H1 (cell line): Measurements from ENCODE around the gene R3HDM2. TPM values are rescaled to one million over a fixed set of nuclear protein-coding genes. Genes with fewer than 3 reads are reported as not detected.

Source experiments
- CTCF ChIA-PET: fragments of 300-600 bp; sonication (Branson Sonifier 250); formaldehyde crosslinking; loops from one replicate; lab custom pipeline; 2021; ENCODE audit not compliant: partially characterized antibody; lab: Charles Lee
- POLR2A ChIA-PET: fragments of 300-600 bp; sonication (Branson Sonifier 250); formaldehyde crosslinking; loops from one replicate; lab custom pipeline; 2021; ENCODE audit warnings: inconsistent platforms; ENCODE audit not compliant: partially characterized antibody; lab: Charles Lee
- DNase-seq, 2 experiments: peaks; one replicate each; pipeline versions ENCODE4 v3.0.0 to v3.0.0-alpha.2; 2010 to 2022; ENCODE audit warnings: low spot score in 2 of 2, low read depth in 1 of 2, mixed read lengths in 1 of 2
- FAIRE-seq: peaks from 2 replicates; lab custom pipeline; 2011; peaks lifted over from hg19 to GRCh38; lab: Jason Lieb, UNC
- H2AFZ ChIP-seq: 2 replicates; pipeline ENCODE4 v1.8.1; 2012; ENCODE audit warnings: low read length, inconsistent platforms
- H2AK5ac ChIP-seq: 2 replicates; pipeline ENCODE4 v1.6.1; 2013; ENCODE audit warnings: low read depth, low read length
- H2BK120ac ChIP-seq: replicated peaks from 2 replicates; pipeline ENCODE3; 2013; ENCODE audit warnings: low read depth, low read length, inconsistent platforms
- H2BK12ac ChIP-seq: 2 replicates; pipeline ENCODE4 v1.6.1; 2013; ENCODE audit warnings: low read depth, low read length
- H2BK15ac ChIP-seq: 2 replicates; pipeline ENCODE4 v1.6.1; 2013; ENCODE audit warnings: low read length
- H2BK20ac ChIP-seq: 2 replicates; pipeline ENCODE4 v1.6.1; 2013; ENCODE audit warnings: low read length
- H2BK5ac ChIP-seq: 2 replicates; pipeline ENCODE4 v1.6.1; 2013; ENCODE audit warnings: low read depth, low read length
- H3K14ac ChIP-seq: 2 replicates; pipeline ENCODE4 v1.6.1; 2013; ENCODE audit warnings: inconsistent platforms; ENCODE audit not compliant: insufficient read length
- H3K18ac ChIP-seq: 2 replicates; pipeline ENCODE4 v1.6.1; 2013; ENCODE audit warnings: low read length; ENCODE audit errors: extremely low read depth
- H3K23ac ChIP-seq: 2 replicates; pipeline ENCODE4 v1.6.1; 2013; ENCODE audit warnings: inconsistent platforms; ENCODE audit not compliant: insufficient read length
- H3K23me2 ChIP-seq: 2 replicates; pipeline ENCODE4 v1.6.1; 2013; ENCODE audit warnings: low read depth, low read length
- H3K27ac ChIP-seq: 2 replicates; pipeline ENCODE4 v1.6.1; 2011; ENCODE audit warnings: low read depth, low read length, inconsistent platforms
- H3K27me3 ChIP-seq, 4 experiments: replicated peaks in 1 of 4; 1 replicate in 1 of 4; 2 replicates in 3 of 4; pipeline versions ENCODE4 v1.6.1 to v1.8.1; 2011 to 2013; ENCODE audit warnings: low read length in 3 of 4, mild to moderate bottlenecking in 3 of 4, inconsistent platforms in 2 of 4, mixed read lengths in 2 of 4, moderate library complexity in 1 of 4; ENCODE audit not compliant: control insufficient read depth in 3 of 4, insufficient read depth in 3 of 4; ENCODE audit errors: extremely low read depth in 1 of 4
- H3K36me3 ChIP-seq, 4 experiments: 2 replicates each; pipeline versions ENCODE4 v1.6.1 to v1.8.1; 2011 to 2013; ENCODE audit warnings: mild to moderate bottlenecking in 4 of 4, low read length in 3 of 4, moderate library complexity in 2 of 4, control low read depth in 1 of 4, inconsistent platforms in 1 of 4; ENCODE audit not compliant: insufficient read depth in 4 of 4, control insufficient read depth in 2 of 4
- H3K4ac ChIP-seq: replicated peaks from 2 replicates; pipeline ENCODE3; 2013; ENCODE audit warnings: low read length, low read depth, mixed read lengths, inconsistent platforms; ENCODE audit not compliant: insufficient read length
- H3K4me1 ChIP-seq, 4 experiments: replicated peaks in 1 of 4; 1 replicate in 1 of 4; 2 replicates in 3 of 4; pipeline versions ENCODE4 v1.6.1 to v1.8.1; 2011 to 2013; ENCODE audit warnings: low read length in 3 of 4, inconsistent platforms in 2 of 4, mixed read lengths in 1 of 4; ENCODE audit not compliant: insufficient read depth in 4 of 4, control insufficient read depth in 3 of 4
- H3K4me2 ChIP-seq, 2 experiments: 2 replicates each; pipeline versions ENCODE4 v1.6.1 to v1.8.1; 2011 to 2013; ENCODE audit warnings: low read depth in 2 of 2, low read length in 2 of 2, control low read depth in 1 of 2, inconsistent platforms in 1 of 2, mild to moderate bottlenecking in 1 of 2; ENCODE audit not compliant: insufficient read depth in 1 of 2
- H3K4me3 ChIP-seq, 4 experiments: fragments of 200-600, 300-600 bp in 1 of 4; sonication (generic), shearing (Covaris generic), sonication (Bioruptor Twin) in 1 of 4; 2 replicates each; pipeline versions ENCODE4 v1.5.1 to v1.8.1; 2011 to 2016; ENCODE audit warnings: low read length in 4 of 4, low read depth in 3 of 4, control low read depth in 2 of 4, inconsistent platforms in 2 of 4, mild to moderate bottlenecking in 2 of 4, mixed read lengths in 1 of 4, moderate library complexity in 1 of 4; ENCODE audit not compliant: insufficient read depth in 2 of 4; ENCODE audit errors: extremely low read depth in 1 of 4
- H3K56ac ChIP-seq: replicated peaks from 2 replicates; pipeline ENCODE3; 2013; ENCODE audit warnings: low read depth, mild to moderate bottlenecking, mixed read lengths, low read length, inconsistent platforms; ENCODE audit not compliant: insufficient read length
- H3K79me1 ChIP-seq: 2 replicates; pipeline ENCODE4 v1.6.1; 2013; ENCODE audit warnings: low read depth, low read length, control low read depth
- H3K79me2 ChIP-seq, 2 experiments: 2 replicates each; pipeline versions ENCODE4 v1.6.1 to v1.8.1; 2012 to 2013; ENCODE audit warnings: low read length in 2 of 2, mild to moderate bottlenecking in 2 of 2, inconsistent platforms in 1 of 2; ENCODE audit not compliant: insufficient read depth in 2 of 2, control insufficient read depth in 1 of 2
- H3K9ac ChIP-seq, 4 experiments: replicated peaks in 1 of 4; 1 replicate in 1 of 4; 2 replicates in 3 of 4; pipeline versions ENCODE4 v1.6.1 to v1.8.1; 2011 to 2013; ENCODE audit warnings: low read depth in 3 of 4, low read length in 3 of 4, control low read depth in 2 of 4, mild to moderate bottlenecking in 2 of 4, moderate library complexity in 2 of 4, inconsistent platforms in 1 of 4; ENCODE audit errors: extremely low read depth in 1 of 4
- H3K9me3 ChIP-seq, 2 experiments: 2 replicates each; pipeline versions ENCODE4 v1.6.1 to v1.8.1; 2012 to 2013; ENCODE audit warnings: mild to moderate bottlenecking in 2 of 2, moderate library complexity in 2 of 2, control low read depth in 1 of 2, inconsistent platforms in 1 of 2, low read depth in 1 of 2, low read length in 1 of 2, mixed read lengths in 1 of 2; ENCODE audit not compliant: insufficient read depth in 2 of 2
- H4K20me1 ChIP-seq, 2 experiments: replicated peaks in 1 of 2; 2 replicates each; pipeline versions ENCODE3 to v1.8.1; 2011 to 2013; ENCODE audit warnings: inconsistent platforms in 2 of 2, low read length in 2 of 2, mild to moderate bottlenecking in 1 of 2; ENCODE audit not compliant: insufficient read depth in 2 of 2, control insufficient read depth in 1 of 2
- H4K5ac ChIP-seq: 2 replicates; pipeline ENCODE4 v1.6.1; 2013; ENCODE audit warnings: low read length, low read depth, mixed read lengths, inconsistent platforms; ENCODE audit not compliant: insufficient read length
- H4K8ac ChIP-seq: 2 replicates; pipeline ENCODE4 v1.8.0; 2013; ENCODE audit warnings: mild to moderate bottlenecking, moderate library complexity, low read length, inconsistent platforms; ENCODE audit not compliant: insufficient read depth; ENCODE audit errors: extremely low read depth
- H4K91ac ChIP-seq: replicated peaks from 2 replicates; pipeline ENCODE3; 2013; ENCODE audit warnings: low read length, mixed read lengths, inconsistent platforms; ENCODE audit not compliant: insufficient read length
- CBX5 ChIP-seq: fragments of 300-800, 300-1000 bp; sonication (generic); IDR thresholded peaks from 2 replicates; pipeline ENCODE4 v1.7.1; 2016; ENCODE audit warnings: antibody characterized with exemption, low read length, low read depth
- GTF2F1 ChIP-seq: IDR thresholded peaks from 2 replicates; pipeline ENCODE4 v1.6.1; 2012; ENCODE audit warnings: low read depth, low read length, improper control_type of control experiment, borderline replicate concordance
- WGBS, 2 experiments: shearing (Covaris generic) in 1 of 2; methylation state at CpG; one replicate each; pipeline versions ENCODE4 v1.1.6 to v1.1.7; 2013 to 2015; ENCODE audit warnings: low lambda C conversion rate in 2 of 2, mixed read lengths in 2 of 2, inconsistent platforms in 1 of 2, low coverage in 1 of 2, missing lambda C conversion rate in 1 of 2; ENCODE audit not compliant: insufficient replicate concordance in 2 of 2, insufficient coverage in 1 of 2, insufficient read length in 1 of 2; ENCODE audit errors: extremely low coverage in 1 of 2, missing lambda C conversion rate in 1 of 2; 5-methylcytosine and 5-hydroxymethylcytosine counted together
- polyA plus RNA-seq, 7 experiments: library from polyadenylated mRNA; depleted of rRNA in 3 of 7; stranded (reverse) in 5 of 7; unstranded in 2 of 7; fragments of >200 nt in 5 of 7; fragments of 200-250 nt in 2 of 7; gene quantifications; 1 replicate in 5 of 7; 2 replicates in 1 of 7; 4 replicates in 1 of 7; pipeline versions ENCODE4 v1.2.1 to v1.2.3, GENCODE V29; 2011 to 2013; ENCODE audit warnings: missing spikeins in 2 of 7, mixed read lengths in 2 of 7
- total RNA-seq: library from RNA; stranded (reverse); fragmentation: NEBNext Ultra II Directional; extraction: Animal tissue kit (Norgen Biotek cat#: 25700); gene quantifications from 2 replicates; pipeline ENCODE4 v1.2.1, GENCODE V29; 2021

Gene R3HDM2
- total and polyA plus RNA-seq, 2 of the 8 experiments (the other 6 are each of a cell fraction or from before 2014, with no cell fraction given): 25.6 to 27.0 TPM

DNA sequence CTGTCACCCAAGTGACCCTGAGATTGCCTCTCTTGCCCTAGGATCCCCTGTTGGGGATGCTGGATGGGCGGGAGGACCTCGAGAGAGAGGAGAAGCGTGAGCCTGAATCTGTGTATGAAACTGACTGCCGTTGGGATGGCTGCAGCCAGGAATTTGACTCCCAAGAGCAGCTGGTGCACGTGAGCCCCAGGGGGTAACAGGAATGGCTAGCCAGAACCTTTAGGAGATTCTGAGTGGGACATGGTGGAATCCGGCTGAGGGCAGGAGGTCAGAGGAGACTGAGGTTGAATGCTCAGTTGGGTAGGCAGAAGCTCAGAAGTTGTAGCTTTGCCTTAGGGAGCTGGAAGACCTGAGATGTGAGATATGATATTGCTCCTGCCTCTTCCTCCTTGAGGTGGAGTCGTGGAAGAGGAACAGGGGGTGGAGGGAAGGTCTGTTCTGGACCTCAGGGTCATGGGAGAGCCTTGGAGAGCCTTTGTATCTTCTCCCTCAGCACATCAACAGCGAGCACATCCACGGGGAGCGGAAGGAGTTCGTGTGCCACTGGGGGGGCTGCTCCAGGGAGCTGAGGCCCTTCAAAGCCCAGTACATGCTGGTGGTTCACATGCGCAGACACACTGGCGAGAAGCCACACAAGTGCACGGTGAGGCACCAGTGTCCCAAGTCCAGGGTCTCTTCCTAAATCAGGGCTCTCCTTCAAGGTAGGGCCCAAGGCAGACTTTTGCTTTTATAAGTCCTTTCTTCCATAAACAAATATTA, 35.1 kb upstream of the R3HDM2 start:
- no peak overlapping the region for H3K27ac ChIP-seq
- no peak overlapping the region for H4K91ac ChIP-seq
- no peaks in the 10 kb centered on the region for H3K79me2 ChIP-seq
- ChIA-PET CTCF (interaction anchor here (1.0 to 18.5 kb wide), 5 partner anchors 9 to 219 kb away, joined by 3 to 441 read pairs (median 3); partner anchors contain the start of genes ARHGAP9 and MARS1), POLR2A (interaction anchor here (0.8 to 4.8 kb wide), 2 partner anchors 11 to 224 kb away, joined by 4 to 25 read pairs; partner anchors contain the start of gene INHBE)
- H3K18ac ChIP-seq: no peak overlapping the region
- no peak overlapping the region for H2BK15ac ChIP-seq
- H4K20me1 ChIP-seq: peaks cover 0 to 2% of the 10 kb centered on the region in 2 experiments
- no peak overlapping the region; the same call in 1 of the 2 replicates for H2AK5ac ChIP-seq
- FAIRE-seq (no peak), DNase-seq (no peak)
- H4K8ac ChIP-seq: peak overlapping the region; percentile 14; the same call in 1 of the 2 replicates
- no peak overlapping the region for H2AFZ ChIP-seq
- no peak overlapping the region for H3K4me2 ChIP-seq
- H3K9me3 ChIP-seq: no peaks in the 10 kb centered on the region
- H4K5ac ChIP-seq: no peak overlapping the region
- no peak overlapping the region for H3K4me3 ChIP-seq
- H3K23me2 ChIP-seq: 0 out of 2 replicates have a peak, but pooled peaks cover under 1% of the 10 kb centered on the region
- no peaks in the 10 kb centered on the region for H3K27me3 ChIP-seq
- H2BK12ac ChIP-seq: no peak overlapping the region
- H3K36me3 ChIP-seq: peaks cover 0 to 11% (median 4%) of the 10 kb centered on the region in 4 experiments; a peak in 5 of 8 replicates
- no peak overlapping the region for H3K14ac ChIP-seq
- H3K56ac ChIP-seq: no peak overlapping the region
- H2BK120ac ChIP-seq: no peak overlapping the region
- no peaks in the 10 kb centered on the region for H3K79me1 ChIP-seq
- 86% methylated on average over 14 of the region's 14 CpGs; no CpG with 5 or more reads in 1 of the 2 experiments for WGBS, 2 experiments
- H2BK5ac ChIP-seq: no peak overlapping the region
- H3K4ac ChIP-seq: no peak overlapping the region
- no peak overlapping the region for H3K9ac ChIP-seq
- H3K4me1 ChIP-seq: peaks cover 0 to 4% (median 0%) of the 10 kb centered on the region in 4 experiments; a peak in 1 of 7 replicates
- H3K23ac ChIP-seq: no peak overlapping the region
- no peak overlapping the region for H2BK20ac ChIP-seq
- TF ChIP-seq CBX5: no peak
- no peak for TF ChIP-seq GTF2F1
